Measurements from ENCODE around the gene FOXO6. TPM values are rescaled to one million over a fixed set of nuclear protein-coding genes. Genes with fewer than 3 reads are reported as not detected.

The FOXO6 gene
- total and polyA plus RNA-seq, 2 donors (not counting 1 experiment from before 2014, with no cell fraction given) = under 0.01 TPM; not detected in 1

GRCh38 chr1:41359211-41360073 is 1.8 kb upstream of the FOXO6 start:
- Histone ChIP-seq H3K4me2 (ENCODE audit: extremely low read depth, insufficient read depth, low read length) (no peak overlapping the region), H3K9ac (ENCODE audit: insufficient read depth, low read length) (no peak overlapping the region), H3K27me3 (ENCODE audit: control insufficient read depth, insufficient read depth, low read length) (peaks cover 25% of the 10 kb centered on the region), H3K36me3 (ENCODE audit: control insufficient read depth, insufficient read depth, low read length) (no peaks in the 10 kb centered on the region), H3K27ac (ENCODE audit: insufficient read depth, low read length) (no peak overlapping the region), H3K79me2 (ENCODE audit: control insufficient read depth, insufficient read depth, low read length) (no peaks in the 10 kb centered on the region), H2AFZ (ENCODE audit: low read length) (no peak overlapping the region), H4K20me1 (ENCODE audit: control insufficient read depth, extremely low read depth, insufficient read depth, low read length) (no peaks in the 10 kb centered on the region), H3K4me1 (ENCODE audit: control insufficient read depth, extremely low read depth, insufficient read depth, low read length) (peaks cover 2% of the 10 kb centered on the region), H3K4me3 (replicated peaks in 1 of 4; ENCODE audit: control extremely low read depth in 1 of 4, insufficient read depth in 1 of 4, low read depth in 3 of 4, low read length in 4 of 4) (no peak overlapping the region), H3K9me3 (ENCODE audit: control insufficient read depth, insufficient read depth, low read depth, low read length) (no peaks in the 10 kb centered on the region)
- DNase-seq (ENCODE audit: low read depth in 2 of 2) = peak; percentile 37 to 69
- TF ChIP-seq CTCF (conservative IDR thresholded peaks at IDR 0.05 in 1 of 2, IDR thresholded peaks at IDR 0.05 in 1 of 2; ENCODE audit: low read depth in 1 of 2, low read length in 2 of 2) (no peak), EZH2 (IDR thresholded peaks at IDR 0.05; ENCODE audit: low read length, missing control alignments) (no peak)

- no peaks in the 10 kb centered on the region for H3K9me3 ChIP-seq (ENCODE audit: control insufficient read depth, insufficient read depth, low read depth, low read length)
- no peak for DNase-seq (ENCODE audit: low read depth in 2 of 2)
- H3K36me3 ChIP-seq (ENCODE audit: control insufficient read depth, insufficient read depth, low read length) = no peaks in the 10 kb centered on the region
- peaks cover 2% of the 10 kb centered on the region for H3K4me1 ChIP-seq (ENCODE audit: control insufficient read depth, extremely low read depth, insufficient read depth, low read length)
- peak overlapping the region; percentile 69 for H3K4me2 ChIP-seq (ENCODE audit: extremely low read depth, insufficient read depth, low read length)
- peaks cover 32% of the 10 kb centered on the region for H3K27me3 ChIP-seq (ENCODE audit: control insufficient read depth, insufficient read depth, low read length)
- H2AFZ ChIP-seq (ENCODE audit: low read length) = no peak overlapping the region
- no peak overlapping the region for H3K9ac ChIP-seq (ENCODE audit: insufficient read depth, low read length)
- no peaks in the 10 kb centered on the region for H4K20me1 ChIP-seq (ENCODE audit: control insufficient read depth, extremely low read depth, insufficient read depth, low read length)
- TF ChIP-seq EZH2 (IDR thresholded peaks at IDR 0.05; ENCODE audit: low read length, missing control alignments) = no peak
- no peak for TF ChIP-seq CTCF (conservative IDR thresholded peaks at IDR 0.05 in 1 of 2, IDR thresholded peaks at IDR 0.05 in 1 of 2; ENCODE audit: low read depth in 1 of 2, low read length in 2 of 2)
- peak overlapping the region in 1 of 4 experiments; percentile 54 for H3K4me3 ChIP-seq (replicated peaks in 1 of 4; ENCODE audit: control extremely low read depth in 1 of 4, insufficient read depth in 1 of 4, low read depth in 3 of 4, low read length in 4 of 4)
- H3K27ac ChIP-seq (ENCODE audit: insufficient read depth, low read length) = no peak overlapping the region
- H3K79me2 ChIP-seq (ENCODE audit: control insufficient read depth, insufficient read depth, low read length) = no peaks in the 10 kb centered on the region
Observed at GRCh38 chr1:41360074-41360785, 1.0 kb upstream of the FOXO6 start.

Data from fibroblast of lung (primary cell).